ENCODE data around the gene PGBD5.

DNA sequence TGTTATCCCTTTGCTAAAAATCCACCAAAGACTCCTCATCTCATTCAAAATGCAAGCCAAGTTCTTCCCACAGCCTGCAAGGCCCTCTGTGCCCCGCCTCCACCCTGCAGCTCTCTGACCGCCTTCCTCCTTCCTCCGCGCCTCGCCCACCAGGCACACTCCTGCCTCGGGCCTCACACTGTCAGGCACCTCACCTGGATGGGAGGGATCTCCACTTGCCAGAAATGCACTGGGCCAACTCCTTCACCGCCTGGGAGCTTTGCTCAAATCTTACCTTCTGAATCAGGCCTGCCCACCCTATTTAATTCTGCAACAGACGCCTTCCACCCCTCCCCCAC lies 26.2 kb downstream of the PGBD5 start:
- TF ChIP-seq CTCF (IDR thresholded peaks at IDR 0.05) (no peak), ZFX (IDR thresholded peaks at IDR 0.05; ENCODE audit: borderline replicate concordance) (no peak)

All from 22Rv1 (cell line).